Measurements from ENCODE around the gene DIAPH3. TPM values are rescaled to one million over a fixed set of nuclear protein-coding genes. Genes with fewer than 3 reads are reported as not detected.

The DIAPH3 gene
- total RNA-seq, 1 donor from 2014 or later, result 2.6 TPM

- no peak overlapping the region for H3K4me3 Mint-ChIP-seq (ENCODE audit: unreplicated experiment)
- H3K27me3 Mint-ChIP-seq (ENCODE audit: unreplicated experiment), result no peaks in the 10 kb centered on the region
- H3K27ac Mint-ChIP-seq (ENCODE audit: unreplicated experiment), result no peak overlapping the region
- no peaks in the 10 kb centered on the region for H3K36me3 Mint-ChIP-seq (ENCODE audit: unreplicated experiment)
- no peak for DNase-seq
- no peak for TF ChIP-seq CTCF (IDR thresholded peaks at IDR 0.05; ENCODE audit: partially characterized antibody, unreplicated experiment)
- H3K9me3 Mint-ChIP-seq (ENCODE audit: unreplicated experiment), result no peaks in the 10 kb centered on the region
- no peaks in the 10 kb centered on the region for H3K4me1 Mint-ChIP-seq (ENCODE audit: low read depth, unreplicated experiment)
Measured at GRCh38 chr13:59982631-59983382, 180.9 kb downstream of the DIAPH3 start.

- Mint-ChIP-seq H3K36me3 (ENCODE audit: unreplicated experiment) (no peaks in the 10 kb centered on the region), H3K27me3 (ENCODE audit: unreplicated experiment) (no peaks in the 10 kb centered on the region), H3K4me1 (ENCODE audit: low read depth, unreplicated experiment) (no peaks in the 10 kb centered on the region), H3K27ac (ENCODE audit: unreplicated experiment) (no peak overlapping the region), H3K9me3 (ENCODE audit: unreplicated experiment) (no peaks in the 10 kb centered on the region), H3K4me3 (ENCODE audit: unreplicated experiment) (no peak overlapping the region)
- TF ChIP-seq CTCF (IDR thresholded peaks at IDR 0.05; ENCODE audit: partially characterized antibody, unreplicated experiment), result no peak
- DNase-seq, result no peak
Measured at GRCh38 chr13:59979589-59979988, 184.1 kb downstream of the DIAPH3 start.

- H3K4me1 Mint-ChIP-seq (ENCODE audit: low read depth, unreplicated experiment), result no peaks in the 10 kb centered on the region
- DNase-seq, result no peak
- H3K4me3 Mint-ChIP-seq (ENCODE audit: unreplicated experiment), result no peak overlapping the region
- no peak for TF ChIP-seq CTCF (IDR thresholded peaks at IDR 0.05; ENCODE audit: partially characterized antibody, unreplicated experiment)
- no peaks in the 10 kb centered on the region for H3K27me3 Mint-ChIP-seq (ENCODE audit: unreplicated experiment)
- H3K9me3 Mint-ChIP-seq (ENCODE audit: unreplicated experiment), result no peaks in the 10 kb centered on the region
- H3K27ac Mint-ChIP-seq (ENCODE audit: unreplicated experiment), result no peak overlapping the region
- no peaks in the 10 kb centered on the region for H3K36me3 Mint-ChIP-seq (ENCODE audit: unreplicated experiment)
Measured at GRCh38 chr13:59978862-59979261, 184.9 kb downstream of the DIAPH3 start.

- TF ChIP-seq CTCF (IDR thresholded peaks at IDR 0.05; ENCODE audit: partially characterized antibody, unreplicated experiment), result no peak
- Mint-ChIP-seq H3K9me3 (ENCODE audit: unreplicated experiment) (no peaks in the 10 kb centered on the region), H3K36me3 (ENCODE audit: unreplicated experiment) (no peaks in the 10 kb centered on the region), H3K27ac (ENCODE audit: unreplicated experiment) (no peak overlapping the region), H3K4me1 (ENCODE audit: low read depth, unreplicated experiment) (no peaks in the 10 kb centered on the region), H3K4me3 (ENCODE audit: unreplicated experiment) (no peak overlapping the region), H3K27me3 (ENCODE audit: unreplicated experiment) (no peaks in the 10 kb centered on the region)
- DNase-seq, result no peak
Measured at GRCh38 chr13:59976856-59977255, 186.9 kb downstream of the DIAPH3 start.

GRCh38 chr13:59975807-59976435, 187.8 kb downstream of the DIAPH3 start:
- Mint-ChIP-seq H3K36me3 (ENCODE audit: unreplicated experiment) (no peaks in the 10 kb centered on the region), H3K27ac (ENCODE audit: unreplicated experiment) (no peak overlapping the region), H3K4me1 (ENCODE audit: low read depth, unreplicated experiment) (no peaks in the 10 kb centered on the region), H3K27me3 (ENCODE audit: unreplicated experiment) (no peaks in the 10 kb centered on the region), H3K4me3 (ENCODE audit: unreplicated experiment) (no peak overlapping the region), H3K9me3 (ENCODE audit: unreplicated experiment) (no peaks in the 10 kb centered on the region)
- TF ChIP-seq CTCF (IDR thresholded peaks at IDR 0.05; ENCODE audit: partially characterized antibody, unreplicated experiment), result no peak
- DNase-seq, result no peak
